ENCODE data around the gene CCL13. TPM values are rescaled to one million over a fixed set of nuclear protein-coding genes. Genes with fewer than 3 reads are reported as not detected.

CCL13 gene
- polyA plus RNA-seq, 1 donor from 2014 or later = not detected

DNA sequence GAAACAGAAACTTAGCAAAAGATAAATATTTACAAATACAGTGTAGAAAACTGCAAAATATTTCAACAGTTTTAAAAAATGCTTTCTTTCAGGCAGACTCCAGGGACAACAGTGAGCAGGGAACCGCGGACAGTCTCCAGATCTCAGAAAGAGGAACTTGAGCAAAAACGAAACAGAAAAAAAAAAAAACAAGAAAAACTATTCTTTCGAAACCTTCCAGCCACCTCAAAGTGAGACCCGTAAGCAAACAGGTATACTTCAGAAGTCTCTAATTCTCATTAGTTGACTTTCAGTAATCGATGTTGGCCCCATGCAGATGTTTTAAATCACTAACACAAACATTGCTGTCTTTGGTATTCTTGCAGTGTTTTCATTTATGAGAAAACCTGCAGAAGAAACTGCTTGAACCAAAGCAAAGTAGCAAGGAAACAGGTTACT, 22.4 kb downstream of the CCL13 start:
- H3K4me3 ChIP-seq (ENCODE audit: low read length) = no peak overlapping the region
- TF ChIP-seq, protein P1, sequence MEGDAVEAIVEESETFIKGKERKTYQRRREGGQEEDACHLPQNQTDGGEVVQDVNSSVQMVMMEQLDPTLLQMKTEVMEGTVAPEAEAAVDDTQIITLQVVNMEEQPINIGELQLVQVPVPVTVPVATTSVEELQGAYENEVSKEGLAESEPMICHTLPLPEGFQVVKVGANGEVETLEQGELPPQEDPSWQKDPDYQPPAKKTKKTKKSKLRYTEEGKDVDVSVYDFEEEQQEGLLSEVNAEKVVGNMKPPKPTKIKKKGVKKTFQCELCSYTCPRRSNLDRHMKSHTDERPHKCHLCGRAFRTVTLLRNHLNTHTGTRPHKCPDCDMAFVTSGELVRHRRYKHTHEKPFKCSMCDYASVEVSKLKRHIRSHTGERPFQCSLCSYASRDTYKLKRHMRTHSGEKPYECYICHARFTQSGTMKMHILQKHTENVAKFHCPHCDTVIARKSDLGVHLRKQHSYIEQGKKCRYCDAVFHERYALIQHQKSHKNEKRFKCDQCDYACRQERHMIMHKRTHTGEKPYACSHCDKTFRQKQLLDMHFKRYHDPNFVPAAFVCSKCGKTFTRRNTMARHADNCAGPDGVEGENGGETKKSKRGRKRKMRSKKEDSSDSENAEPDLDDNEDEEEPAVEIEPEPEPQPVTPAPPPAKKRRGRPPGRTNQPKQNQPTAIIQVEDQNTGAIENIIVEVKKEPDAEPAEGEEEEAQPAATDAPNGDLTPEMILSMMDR (IDR thresholded peaks at IDR 0.05; ENCODE audit: poor library complexity, severe bottlenecking) = no peak
- TF ChIP-seq EP300 (conservative IDR thresholded peaks at IDR 0.05; ENCODE audit: poor library complexity, severe bottlenecking) (no peak), TAF1 (IDR thresholded peaks at IDR 0.05; ENCODE audit: low read depth) (no peak), MXI1 (conservative IDR thresholded peaks at IDR 0.05; ENCODE audit: poor library complexity, severe bottlenecking) (no peak), EZH2 (IDR thresholded peaks at IDR 0.05; ENCODE audit: borderline replicate concordance, insufficient read depth, low read length, poor library complexity, severe bottlenecking) (no peak), RAD21 (conservative IDR thresholded peaks at IDR 0.05) (no peak), POLR2AphosphoS5 (IDR thresholded peaks at IDR 0.05) (no peak), SMC3 (conservative IDR thresholded peaks at IDR 0.05; ENCODE audit: poor library complexity) (no peak)
- TF ChIP-seq, protein P2, sequence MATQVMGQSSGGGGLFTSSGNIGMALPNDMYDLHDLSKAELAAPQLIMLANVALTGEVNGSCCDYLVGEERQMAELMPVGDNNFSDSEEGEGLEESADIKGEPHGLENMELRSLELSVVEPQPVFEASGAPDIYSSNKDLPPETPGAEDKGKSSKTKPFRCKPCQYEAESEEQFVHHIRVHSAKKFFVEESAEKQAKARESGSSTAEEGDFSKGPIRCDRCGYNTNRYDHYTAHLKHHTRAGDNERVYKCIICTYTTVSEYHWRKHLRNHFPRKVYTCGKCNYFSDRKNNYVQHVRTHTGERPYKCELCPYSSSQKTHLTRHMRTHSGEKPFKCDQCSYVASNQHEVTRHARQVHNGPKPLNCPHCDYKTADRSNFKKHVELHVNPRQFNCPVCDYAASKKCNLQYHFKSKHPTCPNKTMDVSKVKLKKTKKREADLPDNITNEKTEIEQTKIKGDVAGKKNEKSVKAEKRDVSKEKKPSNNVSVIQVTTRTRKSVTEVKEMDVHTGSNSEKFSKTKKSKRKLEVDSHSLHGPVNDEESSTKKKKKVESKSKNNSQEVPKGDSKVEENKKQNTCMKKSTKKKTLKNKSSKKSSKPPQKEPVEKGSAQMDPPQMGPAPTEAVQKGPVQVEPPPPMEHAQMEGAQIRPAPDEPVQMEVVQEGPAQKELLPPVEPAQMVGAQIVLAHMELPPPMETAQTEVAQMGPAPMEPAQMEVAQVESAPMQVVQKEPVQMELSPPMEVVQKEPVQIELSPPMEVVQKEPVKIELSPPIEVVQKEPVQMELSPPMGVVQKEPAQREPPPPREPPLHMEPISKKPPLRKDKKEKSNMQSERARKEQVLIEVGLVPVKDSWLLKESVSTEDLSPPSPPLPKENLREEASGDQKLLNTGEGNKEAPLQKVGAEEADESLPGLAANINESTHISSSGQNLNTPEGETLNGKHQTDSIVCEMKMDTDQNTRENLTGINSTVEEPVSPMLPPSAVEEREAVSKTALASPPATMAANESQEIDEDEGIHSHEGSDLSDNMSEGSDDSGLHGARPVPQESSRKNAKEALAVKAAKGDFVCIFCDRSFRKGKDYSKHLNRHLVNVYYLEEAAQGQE (IDR thresholded peaks at IDR 0.05; ENCODE audit: borderline replicate concordance) = no peak
- no peaks in the 10 kb centered on the region for H3K9me3 ChIP-seq (ENCODE audit: low read length)
- no peak overlapping the region for H3K4me2 ChIP-seq (ENCODE audit: low read length)
- no peaks in the 10 kb centered on the region for H3K27me3 ChIP-seq (ENCODE audit: insufficient read depth, low read depth, low read length)
- H3K9ac ChIP-seq (ENCODE audit: low read length) = no peak overlapping the region
- no peak overlapping the region for H3K27ac ChIP-seq (ENCODE audit: low read length)
- H3K79me2 ChIP-seq (replicated peaks; ENCODE audit: insufficient read depth, low read length) = no peaks in the 10 kb centered on the region
- H3K36me3 ChIP-seq (ENCODE audit: insufficient read depth, low read length) = no peaks in the 10 kb centered on the region
- H4K20me1 ChIP-seq (ENCODE audit: insufficient read depth) = no peaks in the 10 kb centered on the region
- H2AFZ ChIP-seq (ENCODE audit: low read depth, low read length) = no peak overlapping the region
- no peaks in the 10 kb centered on the region for H3F3A ChIP-seq (ENCODE audit: insufficient read depth, low read length, poor library complexity, severe bottlenecking)
- no peaks in the 10 kb centered on the region for H3K9me2 ChIP-seq (ENCODE audit: insufficient read depth, low read length)

DNA sequence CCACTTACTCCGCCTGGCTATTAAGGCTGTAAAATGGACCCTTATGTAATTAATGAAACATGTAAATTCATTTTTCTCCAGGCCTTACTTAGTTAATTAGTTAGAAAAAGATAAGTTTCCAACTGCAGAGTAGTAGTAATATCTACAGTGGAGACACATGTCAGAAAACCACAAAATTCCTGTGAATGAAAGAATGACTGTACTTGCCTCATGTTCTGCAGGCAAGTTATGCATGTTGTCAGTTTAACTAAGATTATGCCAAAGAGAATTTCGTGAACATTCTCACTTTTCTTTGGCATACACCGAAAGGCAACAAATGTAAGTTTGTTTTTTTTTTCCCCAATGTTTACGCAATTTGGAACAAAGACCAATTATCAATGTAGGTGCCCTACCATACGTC, 23.6 kb downstream of the CCL13 start:
- H3K79me2 ChIP-seq (replicated peaks; ENCODE audit: insufficient read depth, low read length) = no peaks in the 10 kb centered on the region
- TF ChIP-seq SMC3 (conservative IDR thresholded peaks at IDR 0.05; ENCODE audit: poor library complexity) (no peak), POLR2AphosphoS5 (IDR thresholded peaks at IDR 0.05) (no peak), EP300 (conservative IDR thresholded peaks at IDR 0.05; ENCODE audit: poor library complexity, severe bottlenecking) (no peak), TAF1 (IDR thresholded peaks at IDR 0.05; ENCODE audit: low read depth) (no peak), MXI1 (conservative IDR thresholded peaks at IDR 0.05; ENCODE audit: poor library complexity, severe bottlenecking) (no peak), RAD21 (conservative IDR thresholded peaks at IDR 0.05) (no peak), EZH2 (IDR thresholded peaks at IDR 0.05; ENCODE audit: borderline replicate concordance, insufficient read depth, low read length, poor library complexity, severe bottlenecking) (no peak)
- TF ChIP-seq, protein P2 (IDR thresholded peaks at IDR 0.05; ENCODE audit: borderline replicate concordance) = no peak
- TF ChIP-seq, protein P1 (IDR thresholded peaks at IDR 0.05; ENCODE audit: poor library complexity, severe bottlenecking) = no peak
- no peak overlapping the region for H3K4me2 ChIP-seq (ENCODE audit: low read length)
- H3F3A ChIP-seq (ENCODE audit: insufficient read depth, low read length, poor library complexity, severe bottlenecking) = no peaks in the 10 kb centered on the region
- H4K20me1 ChIP-seq (ENCODE audit: insufficient read depth) = no peaks in the 10 kb centered on the region
- no peak overlapping the region for H3K27ac ChIP-seq (ENCODE audit: low read length)
- H3K9me2 ChIP-seq (ENCODE audit: insufficient read depth, low read length) = no peaks in the 10 kb centered on the region
- H2AFZ ChIP-seq (ENCODE audit: low read depth, low read length) = no peak overlapping the region
- H3K27me3 ChIP-seq (ENCODE audit: insufficient read depth, low read depth, low read length) = no peaks in the 10 kb centered on the region
- H3K9ac ChIP-seq (ENCODE audit: low read length) = no peak overlapping the region
- H3K9me3 ChIP-seq (ENCODE audit: low read length) = no peaks in the 10 kb centered on the region
- H3K4me3 ChIP-seq (ENCODE audit: low read length) = no peak overlapping the region
- H3K36me3 ChIP-seq (ENCODE audit: insufficient read depth, low read length) = no peaks in the 10 kb centered on the region

All from neural cell (in vitro differentiated cells).